T-cell (primary cell): Measurements from ENCODE around the gene FAM193B. TPM values are rescaled to one million over a fixed set of nuclear protein-coding genes. Genes with fewer than 3 reads are reported as not detected.

Experiments used
- ATAC-seq, 4 experiments: fragments of 200-7000 bp in 3 of 4; fragments of 150-1000 bp in 1 of 4; cut with Tn5 transposase; replicated peaks in 1 of 4; 1 replicate in 3 of 4; 2 replicates in 1 of 4; pipeline ENCODE4 v1.10.0; 2021; ENCODE audit warnings: moderate library complexity in 3 of 4, mild to moderate bottlenecking in 2 of 4, moderate number of reproducible peaks in 1 of 4
- CTCF ChIA-PET, 2 donors: fragments of 300-600 bp; sonication (Branson Sonifier 250); formaldehyde crosslinking; loops; one replicate each; lab custom pipeline; 2022; ENCODE audit warnings: antibody characterized with exemption in 2 of 2; lab: Charles Lee
- POLR2A ChIA-PET, 2 donors: fragments of 300-600 bp; sonication (Branson Sonifier 250); formaldehyde crosslinking; loops; one replicate each; lab custom pipeline; 2022; ENCODE audit warnings: antibody characterized with exemption in 2 of 2; lab: Charles Lee
- DNase-seq, 35 experiments: peaks; one replicate each; pipeline versions ENCODE4 v3.0.0 to v3.0.0-alpha.2; 2013 to 2023
- H3K27ac ChIP-seq: one replicate; pipeline ENCODE4 v1.5.1; 2013; ENCODE audit warnings: low read length
- H3K27me3 ChIP-seq, 2 experiments: replicated peaks in 1 of 2; 1 replicate in 1 of 2; 2 replicates in 1 of 2; pipeline versions ENCODE4 v1.6.1 to v1.7.0; 2013; ENCODE audit warnings: low read length in 1 of 2, mixed read lengths in 1 of 2; ENCODE audit not compliant: control insufficient read depth in 2 of 2, insufficient read depth in 2 of 2; ENCODE audit errors: extremely low read depth in 1 of 2
- H3K36me3 ChIP-seq, 2 donors: 1 replicate in 1 of 2; 2 replicates in 1 of 2; pipeline versions ENCODE4 v1.6.1 to v1.7.0; 2013; ENCODE audit warnings: low read length in 1 of 2; ENCODE audit not compliant: control insufficient read depth in 2 of 2, insufficient read depth in 1 of 2; ENCODE audit errors: extremely low read depth in 1 of 2
- H3K4me1 ChIP-seq, 2 experiments: 1 replicate in 1 of 2; 2 replicates in 1 of 2; pipeline versions ENCODE4 v1.6.1 to v1.7.0; 2013; ENCODE audit warnings: low read length in 2 of 2, mixed read lengths in 1 of 2; ENCODE audit not compliant: insufficient read depth in 2 of 2, control insufficient read depth in 1 of 2; ENCODE audit errors: extremely low read depth in 1 of 2
- H3K4me3 ChIP-seq, 2 donors: 1 replicate in 1 of 2; 2 replicates in 1 of 2; pipeline versions ENCODE4 v1.5.1 to v1.7.0; 2013; ENCODE audit warnings: mild to moderate bottlenecking in 2 of 2, low read length in 1 of 2, moderate library complexity in 1 of 2; ENCODE audit not compliant: control insufficient read depth in 1 of 2; ENCODE audit errors: extremely low read depth in 1 of 2
- H3K9me3 ChIP-seq: 2 replicates; pipeline ENCODE4 v1.7.0; 2013
- H3K27ac Mint-ChIP-seq, 2 donors: one replicate each; pipeline ENCODE4 v1.8.0; 2020 to 2021; ENCODE audit warnings: mild to moderate bottlenecking in 2 of 2, mixed read lengths in 2 of 2
- H3K27me3 Mint-ChIP-seq, 2 donors: one replicate each; pipeline ENCODE4 v1.8.0; 2021 to 2022; ENCODE audit warnings: mixed read lengths in 2 of 2
- H3K36me3 Mint-ChIP-seq: one replicate; pipeline ENCODE4 v1.8.0; 2021; ENCODE audit warnings: mixed read lengths
- H3K4me1 Mint-ChIP-seq, 3 donors: one replicate each; pipeline ENCODE4 v1.8.0; 2020 to 2022; ENCODE audit warnings: mixed read lengths in 3 of 3, mild to moderate bottlenecking in 1 of 3
- H3K4me3 Mint-ChIP-seq, 3 donors: one replicate each; pipeline ENCODE4 v1.8.0; 2020 to 2022; ENCODE audit warnings: mild to moderate bottlenecking in 3 of 3, mixed read lengths in 3 of 3, moderate library complexity in 3 of 3
- H3K9me3 Mint-ChIP-seq, 3 donors: one replicate each; pipeline ENCODE4 v1.8.0; 2020 to 2022; ENCODE audit warnings: mixed read lengths in 3 of 3
- WGBS: methylation state at CpG from one replicate; pipeline ENCODE4 v1.1.5; 2013; ENCODE audit warnings: missing lambda C conversion rate; ENCODE audit not compliant: insufficient coverage; 5-methylcytosine and 5-hydroxymethylcytosine counted together
- total RNA-seq, 35 experiments: library from RNA in 6 of 35; stranded (reverse) in 6 of 35; fragments of 120-200 nt in 1 of 35; gene quantifications; one replicate each; pipeline versions ENCODE4 v1.2.1 to v1.2.4 and lab custom pipeline; 2013 to 2026

Gene FAM193B
- total RNA-seq, 5 donors from 2014 or later (not counting 1 experiment from before 2014, with no cell fraction given) = 162 to 233 (median 217) TPM

DNA sequence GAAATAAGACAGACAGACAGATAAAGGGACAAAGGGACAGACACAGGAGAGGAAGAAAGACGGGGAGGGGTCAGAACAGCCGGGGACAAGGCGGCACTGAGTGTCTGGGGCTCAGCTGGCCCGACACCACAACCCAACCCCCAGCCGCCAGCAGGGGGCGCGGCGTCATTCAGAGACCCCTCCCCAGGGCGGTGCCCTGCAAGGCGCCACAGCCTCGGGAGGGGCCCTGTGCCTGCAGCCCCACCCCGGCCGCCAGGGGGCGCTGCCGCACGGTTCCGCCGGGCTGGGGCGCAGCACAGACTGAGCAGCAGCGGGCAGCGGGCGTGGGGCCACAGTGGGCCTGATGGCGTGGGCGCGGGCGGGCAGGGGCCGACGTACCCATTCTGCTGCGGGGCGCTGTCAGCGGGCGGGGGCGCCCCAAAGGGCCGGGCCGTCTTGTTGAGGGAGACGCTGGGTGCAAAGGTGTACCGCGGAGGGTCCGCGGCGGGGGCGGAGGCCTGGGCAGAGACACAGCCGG lies 62.9 kb downstream of the FAM193B start:
- H3K4me3 ChIP-seq = no peak overlapping the region
- Mint-ChIP-seq H3K36me3 (peaks cover 10% of the 10 kb centered on the region), H3K4me3 (no peak overlapping the region), H3K27me3 (no peaks in the 10 kb centered on the region), H3K4me1 (peaks cover 5 to 14% (median 10%) of the 10 kb centered on the region in 3 donors), H3K9me3 (no peaks in the 10 kb centered on the region), H3K27ac (no peak overlapping the region)
- peaks cover 0 to 23% of the 10 kb centered on the region in 2 experiments for H3K4me1 ChIP-seq
- no peaks in the 10 kb centered on the region for H3K27me3 ChIP-seq
- CTCF ChIA-PET = no interaction called here
- no peaks in the 10 kb centered on the region for H3K9me3 ChIP-seq
- H3K36me3 ChIP-seq = peaks cover 0 to 20% of the 10 kb centered on the region in 2 donors
- H3K27ac ChIP-seq = no peak overlapping the region
- DNase-seq (peak in 3 of 35 experiments; percentile 22 to 37 (median 24)), ATAC-seq (peak in 1 of 4 experiments; percentile 49)
- 93% methylated on average over 23 of the region's 43 CpGs for WGBS
- POLR2A ChIA-PET = no interaction called here

DNA sequence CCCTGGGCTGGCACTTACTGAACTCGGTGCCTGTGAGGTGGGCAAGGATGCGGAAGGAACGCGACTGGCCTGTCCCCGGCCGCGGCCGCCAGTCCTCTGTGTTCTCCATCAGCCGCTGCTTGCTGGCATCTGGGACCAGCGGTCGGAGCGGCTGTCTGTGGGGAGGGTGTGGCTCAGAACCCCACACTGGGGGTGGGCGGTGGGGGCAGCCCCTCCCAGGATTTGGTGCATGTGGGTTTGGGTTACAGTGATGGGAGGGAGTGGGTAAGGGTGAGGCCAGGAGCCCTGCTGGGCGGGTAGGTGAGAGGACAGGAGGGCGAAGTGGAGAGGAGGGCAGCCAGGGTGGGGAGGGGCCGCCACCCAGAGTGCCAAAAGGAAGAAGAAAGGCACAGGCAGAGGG lies 63.4 kb downstream of the FAM193B start:
- peaks cover 0 to 20% of the 10 kb centered on the region in 2 donors for H3K36me3 ChIP-seq
- H3K9me3 Mint-ChIP-seq = no peaks in the 10 kb centered on the region
- WGBS = 94% methylated on average over 16 of the region's 16 CpGs
- H3K4me1 ChIP-seq = peaks cover 0 to 18% of the 10 kb centered on the region in 2 experiments
- DNase-seq = no peak
- ChIA-PET CTCF (no interaction called here), POLR2A (no interaction called here)
- no peaks in the 10 kb centered on the region for H3K9me3 ChIP-seq
- H3K4me1 Mint-ChIP-seq = peaks cover under 1 to 10% (median 6%) of the 10 kb centered on the region in 3 donors
- no peaks in the 10 kb centered on the region for H3K27me3 Mint-ChIP-seq
- no peak for ATAC-seq
- no peak overlapping the region for H3K4me3 Mint-ChIP-seq
- no peak overlapping the region for H3K27ac Mint-ChIP-seq
- no peak overlapping the region for H3K27ac ChIP-seq
- H3K27me3 ChIP-seq = no peaks in the 10 kb centered on the region
- H3K36me3 Mint-ChIP-seq = peaks cover 10% of the 10 kb centered on the region
- no peak overlapping the region for H3K4me3 ChIP-seq

DNA sequence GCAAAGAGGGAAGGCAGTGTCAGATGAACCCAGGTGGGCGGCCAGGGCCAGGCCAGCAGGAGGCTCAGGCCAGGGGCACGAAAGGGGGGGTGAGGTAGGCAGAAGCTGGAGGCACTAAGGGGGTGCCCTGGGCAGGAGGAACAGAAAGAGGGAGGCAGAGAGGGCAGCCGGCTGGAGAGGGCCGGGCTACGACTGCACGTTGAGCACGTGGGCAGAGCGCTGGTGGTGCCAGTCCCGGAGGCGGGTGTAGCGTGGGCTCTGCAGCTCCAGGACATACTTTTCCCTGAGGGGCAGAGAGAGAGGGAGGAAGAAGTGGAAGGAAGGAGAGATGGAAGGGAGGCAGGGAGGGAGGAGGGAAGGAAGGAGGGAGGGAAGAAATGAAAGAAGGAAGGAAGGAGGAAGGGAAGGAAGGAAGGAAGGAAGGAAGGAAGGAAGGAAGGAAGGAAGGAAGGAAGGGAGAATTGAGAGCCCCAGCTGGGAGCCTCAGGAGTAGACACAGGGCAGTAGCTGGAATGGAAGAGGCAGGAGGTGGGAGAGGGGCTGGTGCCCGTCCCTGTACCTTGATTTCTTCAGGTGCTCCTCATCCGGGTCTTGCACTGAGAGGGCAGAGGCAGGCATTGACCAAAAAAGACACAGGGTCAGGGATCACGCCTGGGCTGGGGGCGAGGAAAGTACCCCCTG lies 63.9 kb downstream of the FAM193B start:
- CTCF ChIA-PET = no interaction called here
- Histone ChIP-seq H3K27me3 (no peaks in the 10 kb centered on the region), H3K4me3 (no peak overlapping the region), H3K4me1 (peaks cover 0 to 13% of the 10 kb centered on the region in 2 experiments), H3K9me3 (no peaks in the 10 kb centered on the region), H3K27ac (no peak overlapping the region), H3K36me3 (peaks cover 0 to 20% of the 10 kb centered on the region in 2 donors)
- no peaks in the 10 kb centered on the region for H3K27me3 Mint-ChIP-seq
- 83% methylated on average over 13 of the region's 15 CpGs for WGBS
- no peak overlapping the region for H3K4me3 Mint-ChIP-seq
- no peak overlapping the region for H3K27ac Mint-ChIP-seq
- peaks cover 10% of the 10 kb centered on the region for H3K36me3 Mint-ChIP-seq
- H3K9me3 Mint-ChIP-seq = no peaks in the 10 kb centered on the region
- ATAC-seq = no peak
- peaks cover 0 to 6% (median 4%) of the 10 kb centered on the region in 3 donors for H3K4me1 Mint-ChIP-seq
- POLR2A ChIA-PET = interaction anchor here in 1 of 2 donors (0.6 to 0.7 kb wide), 2 partner anchors 12 to 77 kb away, joined by 6 to 7 read pairs; no protein-coding TSS in a partner anchor
- DNase-seq = no peak

DNA sequence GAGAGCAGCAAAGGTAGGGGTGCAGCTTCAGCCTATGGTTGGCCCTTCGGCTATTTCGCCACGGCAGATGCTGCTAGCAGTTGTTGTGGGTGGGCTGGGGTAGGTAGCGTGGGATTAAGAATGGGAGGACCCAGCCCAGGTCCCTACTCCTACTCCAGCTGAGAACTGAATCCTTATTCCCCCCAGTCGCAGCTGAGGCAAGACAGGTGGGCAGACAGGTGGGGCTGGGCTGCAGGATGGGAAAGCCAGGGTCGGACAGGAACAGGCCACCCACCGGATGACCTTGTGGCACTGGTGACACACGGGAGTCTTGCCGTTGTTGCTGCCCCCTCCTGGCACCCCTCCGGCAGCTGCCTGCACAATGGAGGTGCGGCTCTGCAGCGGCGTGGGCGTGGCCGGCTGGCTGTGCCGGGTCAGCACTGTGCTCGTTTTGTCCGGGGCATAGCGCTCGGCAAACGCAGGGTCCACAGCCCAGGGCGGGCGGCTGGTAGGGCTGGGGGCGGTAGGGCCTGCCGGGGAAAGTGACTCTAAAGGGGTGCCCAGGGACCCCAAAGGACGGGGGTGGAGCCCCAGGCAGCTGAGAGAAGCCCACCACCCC lies 65.1 kb downstream of the FAM193B start:
- CTCF ChIA-PET = interaction anchor here in 1 of 2 donors (0.6 to 0.7 kb wide), 2 partner anchors 43 to 188 kb away, joined by 4 to 6 read pairs; no protein-coding TSS in a partner anchor
- no peaks in the 10 kb centered on the region for H3K27me3 Mint-ChIP-seq
- H3K4me1 ChIP-seq = peaks cover 0 to 3% of the 10 kb centered on the region in 2 experiments
- peaks cover 0 to 6% (median 3%) of the 10 kb centered on the region in 3 donors for H3K4me1 Mint-ChIP-seq
- ATAC-seq (no peak), DNase-seq (no peak)
- no peaks in the 10 kb centered on the region for H3K9me3 Mint-ChIP-seq
- POLR2A ChIA-PET = no interaction called here
- H3K27ac Mint-ChIP-seq = no peak overlapping the region
- WGBS = 88% methylated on average over 16 of the region's 26 CpGs
- H3K4me3 ChIP-seq = no peak overlapping the region
- no peaks in the 10 kb centered on the region for H3K27me3 ChIP-seq
- H3K4me3 Mint-ChIP-seq = no peak overlapping the region
- H3K27ac ChIP-seq = no peak overlapping the region
- H3K9me3 ChIP-seq = no peaks in the 10 kb centered on the region
- peaks cover 0 to 20% of the 10 kb centered on the region in 2 donors for H3K36me3 ChIP-seq
- peaks cover 10% of the 10 kb centered on the region for H3K36me3 Mint-ChIP-seq

DNA sequence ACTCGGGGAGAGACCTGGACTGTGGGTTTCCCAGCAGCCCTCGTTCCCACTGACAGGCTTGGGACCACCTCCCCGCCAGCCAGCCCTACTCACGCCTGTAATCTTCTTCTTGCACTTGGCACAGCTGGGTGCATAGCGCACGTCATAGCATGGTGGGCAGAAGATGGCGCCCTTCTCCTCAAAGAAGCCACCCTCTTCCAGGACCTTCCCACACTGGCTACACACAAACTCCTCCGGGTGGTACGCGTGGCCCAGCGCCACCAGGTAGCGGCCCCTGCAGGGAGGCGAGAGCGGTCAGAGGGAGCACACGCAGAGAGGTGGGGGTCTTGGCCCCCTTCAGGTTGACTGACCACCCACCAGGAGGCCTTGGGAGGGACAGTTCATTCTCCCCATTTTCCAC lies 66.4 kb downstream of the FAM193B start:
- peaks cover 10% of the 10 kb centered on the region for H3K36me3 Mint-ChIP-seq

DNA sequence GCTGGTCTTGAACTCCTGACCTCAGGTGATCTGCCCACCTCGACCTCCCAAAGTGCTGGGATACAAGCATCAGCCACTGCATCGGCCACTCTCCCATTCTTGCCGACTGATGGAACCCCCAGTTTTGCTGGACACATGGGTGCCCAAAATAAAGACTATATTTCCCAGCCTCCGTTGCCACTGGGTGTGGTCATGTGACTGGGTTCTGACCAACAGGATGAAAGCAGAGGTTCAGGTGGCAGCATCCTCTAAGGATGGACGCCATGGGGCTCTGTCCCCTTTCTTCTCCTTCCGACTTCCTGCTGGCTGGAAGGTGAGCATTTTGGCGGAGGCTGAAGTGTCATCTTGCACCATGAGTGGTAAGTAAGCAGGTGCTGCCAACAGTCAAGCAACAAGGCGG lies 67.2 kb downstream of the FAM193B start:
- 82% methylated on average over 5 of the region's 8 CpGs for WGBS
- no peak overlapping the region for H3K27ac ChIP-seq
- CTCF ChIA-PET = no interaction called here
- peaks cover 6% of the 10 kb centered on the region for H3K36me3 Mint-ChIP-seq
- DNase-seq (no peak), ATAC-seq (no peak)
- no peaks in the 10 kb centered on the region for H3K4me1 Mint-ChIP-seq
- H3K9me3 Mint-ChIP-seq = no peaks in the 10 kb centered on the region
- no peaks in the 10 kb centered on the region for H3K4me1 ChIP-seq
- no peak overlapping the region for H3K4me3 Mint-ChIP-seq
- no peaks in the 10 kb centered on the region for H3K27me3 Mint-ChIP-seq
- POLR2A ChIA-PET = no interaction called here
- H3K4me3 ChIP-seq = no peak overlapping the region
- no peaks in the 10 kb centered on the region for H3K9me3 ChIP-seq
- H3K27me3 ChIP-seq = no peaks in the 10 kb centered on the region
- H3K36me3 ChIP-seq = peaks cover 0 to 19% of the 10 kb centered on the region in 2 donors
- no peak overlapping the region for H3K27ac Mint-ChIP-seq

More for the DNA sequence above, 66.4 kb downstream of the FAM193B start:
- ChIA-PET POLR2A (no interaction called here), CTCF (interaction anchor here in 1 of 2 donors (0.7 kb wide), 1 partner anchor 10 kb away, joined by 6 read pairs; no protein-coding TSS in a partner anchor)
- Mint-ChIP-seq H3K27ac (no peak overlapping the region), H3K4me3 (no peak overlapping the region), H3K9me3 (no peaks in the 10 kb centered on the region), H3K27me3 (no peaks in the 10 kb centered on the region), H3K4me1 (no peaks in the 10 kb centered on the region)
- Histone ChIP-seq H3K27ac (no peak overlapping the region), H3K36me3 (peaks cover 0 to 24% of the 10 kb centered on the region in 2 donors), H3K4me3 (no peak overlapping the region), H3K4me1 (no peaks in the 10 kb centered on the region), H3K9me3 (no peaks in the 10 kb centered on the region), H3K27me3 (no peaks in the 10 kb centered on the region)
- ATAC-seq (no peak), DNase-seq (no peak)
- WGBS = 86% methylated on average over 7 of the region's 15 CpGs
